PC-9 (cell line): ENCODE results near the gene GPC5. TPM values are rescaled to one million over a fixed set of nuclear protein-coding genes. Genes with fewer than 3 reads are reported as not detected.

Experiments used
- BruUV-seq: library from RNA; stranded (reverse); fragments of 400-500 nt; replicated peaks from 2 replicates; lab custom pipeline; 2021; lab: Mats Ljungman, UMichigan
- CTCF ChIA-PET: fragments of 300-600 bp; sonication (Branson Sonifier 250); formaldehyde crosslinking; loops from one replicate; lab custom pipeline; 2022; ENCODE audit warnings: antibody characterized with exemption; lab: Charles Lee
- POLR2A ChIA-PET: fragments of 300-600 bp; sonication (Branson Sonifier 250); formaldehyde crosslinking; loops from one replicate; lab custom pipeline; 2022; ENCODE audit warnings: antibody characterized with exemption; ENCODE audit not compliant: unreplicated experiment; lab: Charles Lee
- DNase-seq, 2 experiments: peaks; one replicate each; pipeline versions ENCODE4 v3.0.0 to v3.0.0-alpha.2; 2015 to 2022; ENCODE audit warnings: mixed read lengths in 1 of 2
- H2AFZ ChIP-seq: fragments of 200-600 bp; sonication (generic); 2 replicates; pipeline ENCODE4 v1.8.1; 2017; ENCODE audit warnings: antibody characterized with exemption
- H3F3A ChIP-seq: fragments of 200-600 bp; sonication (generic); 2 replicates; pipeline ENCODE4 v1.8.1; 2017; ENCODE audit warnings: antibody characterized with exemption, mild to moderate bottlenecking, low read depth; ENCODE audit not compliant: insufficient read depth
- H3K27ac ChIP-seq: fragments of 200-600 bp; sonication (generic); 2 replicates; pipeline ENCODE4 v1.6.1; 2016; ENCODE audit warnings: mixed run types
- H3K27me3 ChIP-seq: fragments of 200-600 bp; sonication (generic); 2 replicates; pipeline ENCODE4 v1.6.1; 2016; ENCODE audit warnings: low read depth, mixed run types; ENCODE audit not compliant: insufficient read depth
- H3K36me3 ChIP-seq: fragments of 200-600 bp; sonication (generic); 2 replicates; pipeline ENCODE4 v1.6.1; 2016; ENCODE audit warnings: low read depth, mixed run types
- H3K4me1 ChIP-seq: fragments of 200-600 bp; sonication (generic); replicated peaks from 2 replicates; pipeline ENCODE4 v1.6.1; 2016; ENCODE audit warnings: mixed run types; ENCODE audit not compliant: insufficient read depth
- H3K4me2 ChIP-seq: fragments of 200-600 bp; sonication (generic); 2 replicates; pipeline ENCODE4 v1.6.1; 2017; ENCODE audit warnings: mixed run types
- H3K4me3 ChIP-seq: fragments of 200-600 bp; sonication (generic); 2 replicates; pipeline ENCODE4 v1.6.1; 2016; ENCODE audit warnings: mixed run types
- H3K79me2 ChIP-seq: fragments of 200-600 bp; sonication (generic); 2 replicates; pipeline ENCODE4 v1.6.1; 2017; ENCODE audit warnings: low read depth, mixed run types
- H3K9me2 ChIP-seq: fragments of 200-600 bp; sonication (generic); 2 replicates; pipeline ENCODE4 v1.8.1; 2017; ENCODE audit warnings: mild to moderate bottlenecking; ENCODE audit not compliant: insufficient read depth
- H3K9me3 ChIP-seq: fragments of 200-600 bp; sonication (generic); 2 replicates; pipeline ENCODE4 v1.8.1; 2016; ENCODE audit warnings: low read depth; ENCODE audit not compliant: insufficient read depth
- H4K20me1 ChIP-seq: fragments of 200-600 bp; sonication (generic); 2 replicates; pipeline ENCODE4 v1.8.1; 2017; ENCODE audit not compliant: insufficient read depth
- EZH2 ChIP-seq: fragments of 200-600 bp; sonication (generic); IDR thresholded peaks from 2 replicates; pipeline ENCODE4 v1.8.0; 2017; ENCODE audit warnings: antibody characterized with exemption, low read depth
- intact Hi-C: fragments of 100-400 bp; cut with micrococcal nuclease; formaldehyde crosslinking; loops from one replicate; pipeline ENCODE4 v1.10.0; 2022; ENCODE audit not compliant: unreplicated experiment
- total RNA-seq: library from RNA; stranded (reverse); gene quantifications from 2 replicates; pipeline ENCODE4 v1.2.3, GENCODE V29; 2021
- TF ChIP-seq, protein P1 (sequence below): fragments of 200-600 bp; sonication (generic); conservative IDR thresholded peaks from 2 replicates; pipeline ENCODE4 v1.6.1; 2017; ENCODE audit warnings: mixed run types, antibody characterized with exemption, mild to moderate bottlenecking, moderate library complexity

The GPC5 gene
- total RNA-seq, 1 experiment from 2014 or later = not detected

DNA sequence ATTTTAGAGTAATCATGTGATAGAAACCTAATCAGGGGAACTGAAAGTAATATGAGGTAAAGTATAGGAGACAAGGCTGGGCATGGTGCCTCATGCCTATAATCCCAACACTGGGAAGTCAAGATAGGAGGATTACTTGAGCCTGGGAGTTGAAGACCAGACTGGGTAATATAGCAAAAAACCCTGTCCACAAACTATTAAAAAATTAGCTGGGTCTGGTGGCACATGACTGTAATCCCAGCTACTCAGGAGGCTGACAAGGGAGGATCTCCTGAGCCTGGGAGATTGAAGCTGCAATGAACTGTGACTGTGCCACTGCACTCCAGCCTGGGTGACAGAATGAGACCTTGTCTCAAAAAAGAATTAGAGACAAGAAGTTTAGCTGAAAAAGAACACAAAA lies 469.9 kb downstream of the GPC5 start:
- no peak overlapping the region for H3K4me2 ChIP-seq
- H4K20me1 ChIP-seq = no peaks in the 10 kb centered on the region
- H3F3A ChIP-seq = no peaks in the 10 kb centered on the region
- H3K36me3 ChIP-seq = no peaks in the 10 kb centered on the region
- H3K4me3 ChIP-seq = no peak overlapping the region
- no peaks in the 10 kb centered on the region for H3K9me2 ChIP-seq
- intact Hi-C loops = no loop called here
- CTCF ChIA-PET = no interaction called here
- POLR2A ChIA-PET = no interaction called here
- no peaks in the 10 kb centered on the region for H3K9me3 ChIP-seq
- no peaks in the 10 kb centered on the region for H3K4me1 ChIP-seq
- DNase-seq = no peak
- no peaks in the 10 kb centered on the region for H3K27me3 ChIP-seq
- BruUV-seq = no TSS peak
- H2AFZ ChIP-seq = no peak overlapping the region
- no peaks in the 10 kb centered on the region for H3K79me2 ChIP-seq
- no peak for TF ChIP-seq EZH2
- TF ChIP-seq, protein P1, sequence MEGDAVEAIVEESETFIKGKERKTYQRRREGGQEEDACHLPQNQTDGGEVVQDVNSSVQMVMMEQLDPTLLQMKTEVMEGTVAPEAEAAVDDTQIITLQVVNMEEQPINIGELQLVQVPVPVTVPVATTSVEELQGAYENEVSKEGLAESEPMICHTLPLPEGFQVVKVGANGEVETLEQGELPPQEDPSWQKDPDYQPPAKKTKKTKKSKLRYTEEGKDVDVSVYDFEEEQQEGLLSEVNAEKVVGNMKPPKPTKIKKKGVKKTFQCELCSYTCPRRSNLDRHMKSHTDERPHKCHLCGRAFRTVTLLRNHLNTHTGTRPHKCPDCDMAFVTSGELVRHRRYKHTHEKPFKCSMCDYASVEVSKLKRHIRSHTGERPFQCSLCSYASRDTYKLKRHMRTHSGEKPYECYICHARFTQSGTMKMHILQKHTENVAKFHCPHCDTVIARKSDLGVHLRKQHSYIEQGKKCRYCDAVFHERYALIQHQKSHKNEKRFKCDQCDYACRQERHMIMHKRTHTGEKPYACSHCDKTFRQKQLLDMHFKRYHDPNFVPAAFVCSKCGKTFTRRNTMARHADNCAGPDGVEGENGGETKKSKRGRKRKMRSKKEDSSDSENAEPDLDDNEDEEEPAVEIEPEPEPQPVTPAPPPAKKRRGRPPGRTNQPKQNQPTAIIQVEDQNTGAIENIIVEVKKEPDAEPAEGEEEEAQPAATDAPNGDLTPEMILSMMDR = no peak
- no peak overlapping the region for H3K27ac ChIP-seq

DNA sequence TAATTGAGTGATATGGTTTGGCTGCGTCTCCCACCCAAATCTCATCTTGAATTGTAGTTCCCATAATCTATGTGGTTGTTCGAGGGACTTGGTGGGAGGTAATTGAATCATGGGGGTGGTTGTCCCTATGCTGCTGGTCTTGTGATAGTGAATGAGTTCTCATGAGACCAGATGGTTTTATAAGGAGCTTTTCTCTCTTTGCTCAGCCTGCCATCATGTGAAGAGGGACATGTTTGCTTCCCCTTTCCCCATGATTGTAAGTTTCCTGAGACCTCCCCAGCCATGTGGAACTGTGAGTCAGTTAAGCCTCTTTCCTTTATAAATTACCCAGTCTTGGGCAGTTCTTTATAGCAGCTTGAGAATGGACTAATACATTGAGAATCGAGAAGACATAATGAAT lies 480.1 kb downstream of the GPC5 start:
- Histone ChIP-seq H3K4me3 (no peak overlapping the region), H3K9me2 (no peaks in the 10 kb centered on the region), H3F3A (no peaks in the 10 kb centered on the region), H3K4me2 (no peak overlapping the region), H2AFZ (no peak overlapping the region), H3K4me1 (no peaks in the 10 kb centered on the region), H4K20me1 (no peaks in the 10 kb centered on the region), H3K9me3 (no peaks in the 10 kb centered on the region), H3K27ac (no peak overlapping the region), H3K27me3 (no peaks in the 10 kb centered on the region), H3K36me3 (no peaks in the 10 kb centered on the region), H3K79me2 (no peaks in the 10 kb centered on the region)
- CTCF ChIA-PET = no interaction called here
- POLR2A ChIA-PET = no interaction called here
- DNase-seq = no peak
- intact Hi-C loops = no loop called here
- TF ChIP-seq, protein P1 = no peak
- TF ChIP-seq EZH2 = no peak
- no TSS peak for BruUV-seq

DNA sequence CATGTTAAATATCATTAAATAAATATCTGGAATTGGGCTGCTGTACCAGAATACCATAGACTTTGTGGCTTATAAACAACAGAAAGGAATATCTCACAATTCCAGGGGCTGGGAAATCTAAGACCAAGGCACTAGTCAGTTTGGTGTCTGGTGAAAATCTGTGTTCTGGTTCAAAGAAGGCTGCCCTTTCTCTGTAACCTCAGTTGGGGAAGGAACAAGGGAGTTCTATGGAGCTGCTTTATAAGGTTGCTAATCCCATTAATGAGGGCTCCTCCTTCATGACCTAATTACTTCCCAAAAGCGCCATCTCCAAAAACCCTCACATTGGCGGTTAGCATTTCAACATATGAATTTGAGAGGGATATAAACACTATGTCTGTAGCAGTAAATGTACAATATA lies 480.9 kb downstream of the GPC5 start:
- Histone ChIP-seq H3K36me3 (no peaks in the 10 kb centered on the region), H3K79me2 (no peaks in the 10 kb centered on the region), H3K4me2 (no peak overlapping the region), H3K9me3 (no peaks in the 10 kb centered on the region), H3K27ac (no peak overlapping the region), H3F3A (no peaks in the 10 kb centered on the region), H3K9me2 (no peaks in the 10 kb centered on the region), H4K20me1 (no peaks in the 10 kb centered on the region), H3K4me1 (no peaks in the 10 kb centered on the region), H2AFZ (no peak overlapping the region), H3K4me3 (no peak overlapping the region), H3K27me3 (no peaks in the 10 kb centered on the region)
- ChIA-PET CTCF (no interaction called here), POLR2A (no interaction called here)
- BruUV-seq = no TSS peak
- DNase-seq = no peak
- intact Hi-C loops = no loop called here
- TF ChIP-seq, protein P1 = no peak
- no peak for TF ChIP-seq EZH2
